AG04450 (cell line): ENCODE measurements around the gene PREX1. TPM values are rescaled to one million over a fixed set of nuclear protein-coding genes. Genes with fewer than 3 reads are reported as not detected.

ENCODE experiments used
- CTCF ChIA-PET: fragments of 300-600, 350-600 bp; formaldehyde crosslinking; extraction: SDS; loops from one replicate; lab custom pipeline; 2022; ENCODE audit warnings: antibody characterized with exemption, inconsistent platforms; lab: Charles Lee
- POLR2A ChIA-PET: fragments of 350-600 bp; formaldehyde crosslinking; extraction: SDS; loops from one replicate; lab custom pipeline; 2021; ENCODE audit warnings: antibody characterized with exemption, inconsistent platforms; lab: Yijun Ruan, JAX
- DNase-seq: peaks from one replicate; pipeline ENCODE4 v3.0.0-alpha.2; 2011; ENCODE audit warnings: low read depth, low spot score
- H3K27ac ChIP-seq: one replicate; pipeline ENCODE4 v1.5.1; 2012; ENCODE audit warnings: low read depth, low read length, control low read depth
- H3K27me3 ChIP-seq: one replicate; pipeline ENCODE4 v1.6.0; 2012; ENCODE audit warnings: low read length; ENCODE audit not compliant: control insufficient read depth, insufficient read depth
- H3K4me3 ChIP-seq: 2 replicates; pipeline ENCODE4 v1.5.1; 2011; ENCODE audit warnings: mild to moderate bottlenecking, low read depth, low read length, control low read depth
- H3K9me3 ChIP-seq: 2 replicates; pipeline ENCODE4 v1.5.1; 2012; ENCODE audit warnings: low read length; ENCODE audit not compliant: control insufficient read depth, insufficient read depth
- CTCF ChIP-seq: IDR thresholded peaks from 2 replicates; pipeline ENCODE4 v1.5.1; 2011; ENCODE audit warnings: low read depth, low read length, control low read depth, inconsistent platforms
- polyA plus RNA-seq: library from polyadenylated mRNA; depleted of rRNA; stranded (reverse); fragments of >200 nt; gene quantifications from 2 replicates; pipeline ENCODE4 v1.2.3, GENCODE V29; 2011

Gene PREX1
- polyA plus RNA-seq, 1 experiment, result 0.69 TPM

GRCh38 chr20:48803176-48804053, 24.4 kb downstream of the PREX1 start:
- no peak overlapping the region for H3K27ac ChIP-seq
- H3K4me3 ChIP-seq, result no peak overlapping the region
- TF ChIP-seq CTCF, result no peak
- no peak for DNase-seq
- POLR2A ChIA-PET, result no interaction called here
- peaks cover 29% of the 10 kb centered on the region for H3K27me3 ChIP-seq
- CTCF ChIA-PET, result interaction anchor here (2.2 kb wide), 1 partner anchor 146 kb away, joined by 4 read pairs; no protein-coding TSS in a partner anchor
- peaks cover 8% of the 10 kb centered on the region; the same call in 1 of the 2 replicates for H3K9me3 ChIP-seq

GRCh38 chr20:48802647-48803046, 25.2 kb downstream of the PREX1 start:
- no peak for TF ChIP-seq CTCF
- Histone ChIP-seq H3K27me3 (peaks cover 27% of the 10 kb centered on the region), H3K27ac (no peak overlapping the region), H3K4me3 (no peak overlapping the region), H3K9me3 (peaks cover 8% of the 10 kb centered on the region; the same call in 1 of the 2 replicates)
- no peak for DNase-seq
- CTCF ChIA-PET, result interaction anchor here (0.6 to 2.2 kb wide), 2 partner anchors 103 to 145 kb away, joined by 3 to 4 read pairs; no protein-coding TSS in a partner anchor
- POLR2A ChIA-PET, result no interaction called here

GRCh38 chr20:48802216-48802615, 25.6 kb downstream of the PREX1 start:
- TF ChIP-seq CTCF, result no peak
- no peak for DNase-seq
- peaks cover 26% of the 10 kb centered on the region for H3K27me3 ChIP-seq
- H3K4me3 ChIP-seq, result no peak overlapping the region
- no peak overlapping the region for H3K27ac ChIP-seq
- ChIA-PET CTCF (interaction anchor here (0.6 to 2.2 kb wide), 2 partner anchors 103 to 145 kb away, joined by 3 to 4 read pairs; no protein-coding TSS in a partner anchor), POLR2A (no interaction called here)
- peaks cover 8% of the 10 kb centered on the region; the same call in 1 of the 2 replicates for H3K9me3 ChIP-seq

- no peak overlapping the region for H3K4me3 ChIP-seq
- DNase-seq, result no peak
- H3K9me3 ChIP-seq, result no peaks in the 10 kb centered on the region
- ChIA-PET POLR2A (no interaction called here), CTCF (interaction anchor here (2.2 kb wide), 1 partner anchor 144 kb away, joined by 4 read pairs; no protein-coding TSS in a partner anchor)
- no peak overlapping the region for H3K27ac ChIP-seq
- TF ChIP-seq CTCF, result no peak
- H3K27me3 ChIP-seq, result peaks cover 21% of the 10 kb centered on the region
Measured at GRCh38 chr20:48801197-48801596, 26.6 kb downstream of the PREX1 start.

GRCh38 chr20:48800177-48800576, 27.6 kb downstream of the PREX1 start:
- Histone ChIP-seq H3K4me3 (no peak overlapping the region), H3K27me3 (peaks cover 25% of the 10 kb centered on the region), H3K9me3 (no peaks in the 10 kb centered on the region), H3K27ac (no peak overlapping the region)
- CTCF ChIA-PET, result no interaction called here
- TF ChIP-seq CTCF, result no peak
- POLR2A ChIA-PET, result no interaction called here
- no peak for DNase-seq
